Jurkat, Clone E6-1 (cell line): Measurements from ENCODE around the gene DCUN1D3.

ENCODE experiments used
- DNase-seq: peaks from one replicate; pipeline ENCODE4 v3.0.0-alpha.2; 2011; ENCODE audit warnings: low read depth, low spot score
- H3K4me3 ChIP-seq: 2 replicates; pipeline ENCODE4 v1.5.1; 2011; ENCODE audit warnings: mild to moderate bottlenecking, low read length, control low read depth, moderate library complexity

Gene DCUN1D3

GRCh38 chr16:20849589-20850390 is 50.4 kb downstream of the DCUN1D3 start:
- no peak overlapping the region for H3K4me3 ChIP-seq
- DNase-seq: peak; percentile 45

DNA sequence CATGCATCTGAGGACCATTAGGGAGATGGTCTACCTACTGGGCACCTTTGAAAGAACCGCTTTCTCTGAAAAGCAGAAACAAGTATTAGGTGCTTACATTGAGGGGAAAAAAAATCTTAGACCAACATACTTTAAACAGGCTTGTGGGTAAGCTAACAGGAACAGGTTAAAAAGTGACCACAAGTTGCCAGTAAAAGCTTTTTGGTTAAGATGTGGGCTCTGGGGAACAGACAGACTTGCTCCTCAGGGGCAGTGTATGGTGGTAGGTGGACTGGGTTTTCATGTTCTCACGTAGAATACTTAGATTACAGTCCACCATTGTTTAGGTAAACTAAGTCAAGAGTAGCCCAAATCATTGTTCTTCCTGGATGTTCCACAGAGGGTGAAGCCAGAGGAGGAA is 52.6 kb downstream of the DCUN1D3 start:
- no peak overlapping the region for H3K4me3 ChIP-seq
- no peak for DNase-seq

GRCh38 chr16:20846551-20846950 is 53.6 kb downstream of the DCUN1D3 start:
- no peak for DNase-seq
- no peak overlapping the region for H3K4me3 ChIP-seq

DNA sequence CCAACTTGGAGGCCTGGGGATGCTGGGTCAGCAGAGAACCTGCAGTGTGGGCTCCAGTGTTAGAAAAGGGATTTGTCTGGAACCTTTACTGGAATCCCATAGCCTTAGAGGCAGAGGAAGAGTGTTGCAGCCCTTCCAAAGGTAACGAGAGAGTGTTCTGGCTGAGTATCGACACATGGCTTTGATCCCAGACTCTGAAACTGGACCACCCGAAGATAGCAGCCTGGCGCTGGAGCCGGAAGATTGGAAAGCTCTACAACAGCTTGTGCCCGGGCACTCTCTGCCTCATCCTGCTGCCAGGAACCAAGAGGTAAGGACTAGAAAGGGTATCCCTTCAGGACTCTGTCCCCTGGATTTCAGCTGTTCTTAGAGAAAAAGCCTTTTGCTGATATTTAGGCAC is 54.1 kb downstream of the DCUN1D3 start:
- no peak overlapping the region for H3K4me3 ChIP-seq
- no peak for DNase-seq

GRCh38 chr16:20844588-20844987 is 55.6 kb downstream of the DCUN1D3 start:
- peak overlapping the region; percentile 5; the same call in 1 of the 2 replicates for H3K4me3 ChIP-seq
- peak; percentile 74 for DNase-seq

- DNase-seq: peak; percentile 87
- H3K4me3 ChIP-seq: peak overlapping the region; percentile 5; the same call in 1 of the 2 replicates
These were observed 56.1 kb downstream of the DCUN1D3 start for GRCh38 chr16:20844054-20844453.

GRCh38 chr16:20839504-20839903 is 60.7 kb downstream of the DCUN1D3 start:
- H3K4me3 ChIP-seq: no peak overlapping the region

DNA sequence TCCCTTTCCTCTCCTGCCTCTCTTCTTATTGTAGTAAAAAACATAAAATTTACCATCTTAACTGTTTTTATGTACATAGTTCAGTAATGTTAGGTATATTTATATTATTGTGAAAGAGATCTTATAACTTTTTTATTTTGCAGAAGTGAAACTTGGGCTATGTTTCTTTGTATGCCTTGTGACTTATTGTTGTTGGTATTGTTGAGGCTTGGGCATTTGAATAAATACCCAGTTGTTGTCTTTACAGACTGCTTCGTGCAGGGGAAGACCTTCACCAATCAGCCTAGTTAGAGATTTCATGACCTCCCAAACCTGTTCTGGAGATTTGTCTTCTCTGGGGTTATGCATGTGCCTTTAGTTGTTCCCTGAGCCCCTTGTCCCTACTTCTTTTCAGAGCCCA is 61.9 kb downstream of the DCUN1D3 start:
- DNase-seq: no peak

More at GRCh38 chr16:20839504-20839903, 60.7 kb downstream of the DCUN1D3 start:
- no peak for DNase-seq

GRCh38 chr16:20833086-20833485 is 67.1 kb downstream of the DCUN1D3 start:
- DNase-seq: no peak
- no peak overlapping the region for H3K4me3 ChIP-seq

More for the DNA sequence above, 61.9 kb downstream of the DCUN1D3 start:
- no peak overlapping the region for H3K4me3 ChIP-seq

DNA sequence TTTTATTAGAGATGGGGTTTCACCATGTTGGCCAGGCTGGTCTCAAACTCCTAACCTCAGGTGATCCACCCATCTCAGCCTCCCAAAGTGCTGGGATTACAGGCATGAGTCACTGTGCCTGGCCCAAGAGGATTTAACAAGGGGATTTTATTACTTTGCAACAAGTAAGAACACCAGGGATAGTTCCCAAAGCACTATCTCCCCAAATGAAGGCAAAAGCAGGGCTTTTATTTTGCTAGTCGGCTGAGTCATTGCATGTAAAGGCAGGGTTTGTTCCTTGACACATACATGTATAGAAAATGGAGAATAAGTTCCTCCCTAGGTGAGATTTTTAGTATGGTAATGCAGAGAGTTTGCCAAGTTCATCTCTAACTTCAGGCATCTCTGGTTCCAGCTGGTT is 69.8 kb downstream of the DCUN1D3 start:
- no peak overlapping the region for H3K4me3 ChIP-seq
- DNase-seq: no peak

GRCh38 chr16:20829536-20829935 is 70.6 kb downstream of the DCUN1D3 start:
- DNase-seq: no peak
- H3K4me3 ChIP-seq: no peak overlapping the region

- DNase-seq: no peak
- H3K4me3 ChIP-seq: no peak overlapping the region
These were observed 74.1 kb downstream of the DCUN1D3 start for GRCh38 chr16:20826039-20826566.

- H3K4me3 ChIP-seq: no peak overlapping the region
- DNase-seq: peak; percentile 46
These were observed 77.4 kb downstream of the DCUN1D3 start for GRCh38 chr16:20822521-20823325.

GRCh38 chr16:20821682-20822081 is 78.5 kb downstream of the DCUN1D3 start:
- H3K4me3 ChIP-seq: no peak overlapping the region
- no peak for DNase-seq

DNA sequence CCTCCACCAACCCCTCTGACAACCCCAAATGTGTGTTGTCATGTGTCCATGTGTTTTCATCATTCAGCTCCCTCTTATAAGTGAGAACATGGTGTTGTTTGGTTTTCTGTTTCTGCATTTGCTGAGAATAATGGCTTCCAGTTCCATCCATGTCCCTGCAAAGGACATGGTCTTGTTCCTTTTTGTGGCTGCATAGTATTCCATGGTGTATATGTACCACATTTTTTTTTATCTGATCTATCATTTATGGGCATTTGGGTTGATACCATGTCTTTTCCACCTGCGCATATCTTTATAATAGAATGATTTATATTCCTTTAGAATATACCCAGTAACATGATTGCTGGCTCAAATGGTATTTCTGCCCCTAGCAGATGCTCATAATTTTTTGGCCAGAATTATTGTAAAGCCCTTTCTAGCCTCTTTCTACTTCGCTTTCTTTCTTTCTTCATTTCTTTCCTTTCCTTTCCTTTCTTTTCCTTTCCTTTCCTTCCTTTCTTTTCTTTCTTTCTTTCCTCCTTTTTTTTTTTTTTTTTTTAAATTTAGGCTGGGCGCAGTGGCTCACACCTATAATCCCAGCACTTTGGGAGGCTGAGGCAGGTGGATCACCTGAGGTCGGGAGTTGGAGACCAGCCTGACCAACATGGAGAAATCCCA is 81.1 kb downstream of the DCUN1D3 start:
- no peak overlapping the region for H3K4me3 ChIP-seq
- DNase-seq: no peak

DNA sequence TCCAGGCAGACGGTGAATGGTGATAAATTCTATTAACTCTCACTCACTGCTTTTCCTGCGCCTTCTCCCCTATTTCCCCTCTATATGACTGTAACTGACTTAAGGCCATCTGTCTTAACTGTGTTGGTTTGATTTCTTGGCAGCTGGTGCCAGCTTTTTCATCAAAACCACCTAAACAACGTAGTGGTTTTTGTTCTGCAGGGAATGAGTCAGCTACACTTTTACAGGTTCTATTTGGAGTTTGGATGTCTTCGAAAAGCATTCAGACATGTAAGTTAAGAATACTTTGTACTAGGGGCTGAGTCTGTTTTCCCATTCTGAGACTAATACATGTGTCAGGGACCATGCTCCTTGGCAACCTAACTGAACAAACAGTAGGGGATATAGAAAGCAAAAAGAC is 85.4 kb downstream of the DCUN1D3 start:
- peak; percentile 85 for DNase-seq
- peak overlapping the region; percentile 15 for H3K4me3 ChIP-seq

GRCh38 chr16:20812510-20812909 is 87.6 kb downstream of the DCUN1D3 start:
- DNase-seq: no peak
- no peak overlapping the region for H3K4me3 ChIP-seq

- no peak for DNase-seq
- H3K4me3 ChIP-seq: no peak overlapping the region
These were observed 88.2 kb downstream of the DCUN1D3 start for GRCh38 chr16:20811889-20812439.

GRCh38 chr16:20807862-20808261 is 92.3 kb downstream of the DCUN1D3 start:
- no peak overlapping the region for H3K4me3 ChIP-seq
- DNase-seq: no peak
